Activated CD8-positive, alpha-beta memory T cell treated with anti-CD3 and anti-CD28 coated beads, Interleukin-2, amount 50 U/mL, for 24 hours (primary cell): Measurements from ENCODE around the gene COMMD1.

ENCODE experiments used
- DNase-seq: peaks from one replicate; pipeline ENCODE4 v3.0.0-alpha.2; 2020; ENCODE audit errors: extremely low read depth

Gene COMMD1

DNA sequence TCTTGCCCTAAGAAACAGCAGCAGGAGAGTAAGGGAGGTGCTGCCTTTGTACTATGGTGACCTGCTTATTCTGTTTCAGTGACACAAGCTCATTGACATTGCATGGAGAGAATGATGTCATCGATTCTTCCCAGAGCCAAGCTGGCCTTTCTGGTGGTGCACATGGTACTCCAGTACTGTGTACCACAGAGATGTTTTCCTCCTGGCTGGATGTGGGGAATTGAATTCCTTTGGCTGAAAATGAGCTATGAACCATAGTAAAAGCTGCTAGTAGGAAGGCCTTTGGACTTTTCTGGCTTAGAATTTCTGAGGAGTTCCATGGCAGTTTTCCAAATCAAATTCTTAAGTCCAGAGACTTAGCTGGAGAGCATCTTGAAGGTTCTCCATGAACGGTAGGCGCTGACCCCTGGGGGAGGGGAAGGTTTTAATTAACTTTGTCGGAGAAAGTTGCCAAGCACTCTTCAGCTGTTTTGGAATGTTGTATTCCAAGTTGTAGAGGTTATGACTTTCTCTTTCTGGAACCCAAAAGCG is 273.3 kb downstream of the COMMD1 start:
- DNase-seq, result no peak

DNA sequence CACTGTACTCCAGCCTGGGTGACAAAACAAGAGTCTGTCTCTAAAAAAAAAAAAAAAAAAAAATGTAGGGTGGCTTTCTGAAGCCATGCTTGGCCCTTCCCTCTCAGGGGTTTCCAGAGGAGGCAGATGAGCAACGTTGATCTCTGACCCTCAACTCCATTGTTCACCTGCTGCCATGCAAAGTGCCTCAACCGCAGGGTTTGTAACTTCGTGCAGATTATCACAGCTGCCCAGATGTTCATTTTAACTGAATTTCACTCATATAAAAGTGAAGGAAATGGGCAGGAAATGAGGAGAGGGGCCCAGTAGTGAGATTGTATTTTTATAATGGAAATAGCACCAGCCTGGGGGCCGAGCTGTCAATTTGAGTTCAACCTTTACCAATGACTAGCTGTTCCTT is 275.5 kb downstream of the COMMD1 start:
- DNase-seq, result no peak

DNA sequence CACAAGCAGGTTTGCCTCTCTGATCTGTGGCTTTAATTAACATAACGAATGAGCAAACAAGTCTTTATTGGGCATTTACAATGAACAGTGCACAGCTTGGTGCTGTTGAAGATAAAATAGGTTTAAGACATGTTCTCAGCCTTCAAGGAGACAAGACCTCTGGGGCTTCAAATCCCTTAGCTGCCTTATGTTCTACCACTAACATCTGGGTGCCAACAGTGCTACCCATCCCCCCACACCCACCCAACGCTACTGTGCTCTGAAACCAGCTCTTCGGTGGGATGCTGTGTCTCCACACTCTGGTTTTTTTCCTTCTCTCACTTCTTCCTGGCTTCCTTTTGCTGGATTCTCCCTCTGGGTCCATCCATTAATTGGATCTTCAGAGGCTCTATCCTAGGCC is 276.4 kb downstream of the COMMD1 start:
- DNase-seq, result no peak

DNA sequence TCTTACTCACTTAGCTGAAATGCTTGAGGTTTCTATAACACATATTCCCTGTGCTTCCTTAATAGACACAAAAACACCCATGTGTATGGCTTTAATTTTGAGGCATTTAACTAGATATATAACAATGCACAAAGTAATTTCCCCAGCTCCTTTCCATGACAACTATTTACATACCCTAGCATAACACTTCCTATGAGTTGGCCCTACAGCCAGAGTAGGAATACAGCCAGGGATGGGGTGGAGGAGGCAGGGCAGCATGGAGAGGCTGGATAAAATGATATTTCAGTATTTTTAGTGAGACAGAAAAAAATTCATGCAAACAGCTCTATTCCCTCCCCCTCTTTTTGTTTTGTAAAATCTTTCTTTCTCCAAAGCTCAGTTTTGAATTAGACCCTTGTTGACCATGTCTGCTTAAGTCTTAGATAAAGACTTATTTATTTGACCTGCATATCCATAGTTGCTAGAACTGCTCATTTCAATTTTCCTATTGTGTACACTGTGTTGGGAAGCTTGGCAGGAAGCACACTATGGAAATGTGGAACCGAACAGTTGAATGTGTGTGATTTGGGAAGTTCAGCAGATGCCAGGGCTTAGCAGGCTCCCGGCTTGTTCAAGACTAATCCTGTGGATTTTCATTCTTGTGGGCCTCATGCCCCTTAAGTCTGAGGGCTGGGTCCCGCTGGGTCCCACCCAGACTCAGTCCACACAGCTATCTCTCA is 279.2 kb downstream of the COMMD1 start:
- no peak for DNase-seq
